HFF-Myc (cell line): Measurements from ENCODE around the gene TMEM229A.
"Not testable (repeated sequence)": the region's sequence is repeated elsewhere in the genome, so short reads cannot be mapped to it uniquely, and the experiment has no call there.

Experiments used
- DNase-seq: peaks from one replicate; pipeline ENCODE4 v3.0.0-alpha.2; 2011; ENCODE audit warnings: low read depth; ENCODE audit errors: extremely low read depth
- H3K4me3 ChIP-seq: replicated peaks from 2 replicates; pipeline ENCODE4 v1.5.1; 2011; ENCODE audit warnings: low read depth, mild to moderate bottlenecking, control low read depth, low read length
- TF ChIP-seq, protein P1 (sequence below): IDR thresholded peaks from 2 replicates; pipeline ENCODE4 v1.5.1; 2012; ENCODE audit warnings: mild to moderate bottlenecking, low read depth, low read length, control low read depth; ENCODE audit errors: missing control alignments

The TMEM229A gene

GRCh38 chr7:124022551-124022950 lies 10.3 kb downstream of the TMEM229A start:
- H3K4me3 ChIP-seq: no peak overlapping the region
- TF ChIP-seq, protein P1, sequence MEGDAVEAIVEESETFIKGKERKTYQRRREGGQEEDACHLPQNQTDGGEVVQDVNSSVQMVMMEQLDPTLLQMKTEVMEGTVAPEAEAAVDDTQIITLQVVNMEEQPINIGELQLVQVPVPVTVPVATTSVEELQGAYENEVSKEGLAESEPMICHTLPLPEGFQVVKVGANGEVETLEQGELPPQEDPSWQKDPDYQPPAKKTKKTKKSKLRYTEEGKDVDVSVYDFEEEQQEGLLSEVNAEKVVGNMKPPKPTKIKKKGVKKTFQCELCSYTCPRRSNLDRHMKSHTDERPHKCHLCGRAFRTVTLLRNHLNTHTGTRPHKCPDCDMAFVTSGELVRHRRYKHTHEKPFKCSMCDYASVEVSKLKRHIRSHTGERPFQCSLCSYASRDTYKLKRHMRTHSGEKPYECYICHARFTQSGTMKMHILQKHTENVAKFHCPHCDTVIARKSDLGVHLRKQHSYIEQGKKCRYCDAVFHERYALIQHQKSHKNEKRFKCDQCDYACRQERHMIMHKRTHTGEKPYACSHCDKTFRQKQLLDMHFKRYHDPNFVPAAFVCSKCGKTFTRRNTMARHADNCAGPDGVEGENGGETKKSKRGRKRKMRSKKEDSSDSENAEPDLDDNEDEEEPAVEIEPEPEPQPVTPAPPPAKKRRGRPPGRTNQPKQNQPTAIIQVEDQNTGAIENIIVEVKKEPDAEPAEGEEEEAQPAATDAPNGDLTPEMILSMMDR: no peak
- DNase-seq: no peak

DNA sequence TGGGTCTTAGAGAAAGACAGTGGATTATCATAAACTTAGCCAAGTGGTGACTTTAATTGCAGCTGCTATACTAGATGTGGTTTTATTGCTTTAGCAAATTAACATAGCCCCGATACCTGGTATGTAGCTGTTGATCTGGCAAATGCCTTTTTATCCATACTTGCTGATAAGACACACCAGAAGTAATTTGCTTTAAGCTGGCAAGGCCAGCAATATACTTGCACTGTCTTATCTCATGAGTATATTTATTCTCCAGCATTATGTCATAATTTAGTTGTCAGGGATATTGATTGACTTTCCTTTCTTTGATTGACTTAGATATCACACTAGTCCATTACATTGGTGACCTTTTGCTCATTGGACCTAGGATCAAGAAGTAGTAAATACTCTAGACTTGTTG lies 12.8 kb downstream of the TMEM229A start:
- DNase-seq: no peak
- TF ChIP-seq, protein P1: no peak

GRCh38 chr7:124013306-124013705 lies 19.6 kb downstream of the TMEM229A start:
- TF ChIP-seq, protein P1: no peak

More for the DNA sequence above, 12.8 kb downstream of the TMEM229A start:
- H3K4me3 ChIP-seq: no peak overlapping the region

GRCh38 chr7:124012864-124013263 lies 20.0 kb downstream of the TMEM229A start:
- DNase-seq: no peak
- no peak overlapping the region for H3K4me3 ChIP-seq
- TF ChIP-seq, protein P1: no peak

More at GRCh38 chr7:124013306-124013705, 19.6 kb downstream of the TMEM229A start:
- no peak overlapping the region for H3K4me3 ChIP-seq
- no peak for DNase-seq

DNA sequence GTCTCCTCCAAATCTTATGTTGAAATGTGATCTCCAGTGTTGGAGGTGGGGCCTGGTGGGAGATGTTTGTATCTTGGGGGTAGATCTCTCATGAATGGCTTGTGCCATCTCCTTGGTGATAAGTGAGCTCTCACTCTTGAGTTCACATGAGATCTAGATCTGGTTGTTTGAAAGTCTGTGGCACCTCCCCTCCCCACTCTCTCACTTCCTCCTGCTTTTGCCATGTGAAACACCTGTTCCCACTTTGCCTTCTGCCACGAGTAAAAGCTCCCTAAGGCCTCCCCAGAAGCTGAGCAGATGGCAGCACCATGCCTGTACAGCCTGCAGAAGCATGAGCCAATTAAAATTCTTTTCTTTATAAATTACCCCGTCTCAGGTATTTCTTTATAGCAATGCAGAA lies 23.5 kb downstream of the TMEM229A start:
- DNase-seq: no peak
- TF ChIP-seq, protein P1: no peak
- no peak overlapping the region for H3K4me3 ChIP-seq

DNA sequence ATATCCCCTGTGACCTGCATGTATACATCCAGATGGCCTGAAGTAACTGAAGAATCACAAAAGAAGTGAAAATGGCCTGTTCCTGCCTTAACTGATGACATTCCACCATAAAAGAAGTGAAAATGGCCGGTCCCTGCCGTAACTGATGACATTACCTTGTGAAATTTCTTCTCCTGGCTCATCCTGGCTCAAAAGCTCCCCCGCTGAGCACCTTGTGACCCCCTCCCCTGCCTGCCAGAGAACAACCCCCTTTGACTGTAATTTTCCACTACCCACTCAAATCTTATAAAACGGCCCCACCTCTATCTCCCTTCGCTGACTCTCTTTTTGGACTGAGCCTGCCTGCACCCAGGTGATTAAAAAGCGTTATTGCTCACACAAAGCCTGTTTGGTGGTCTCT lies 24.6 kb downstream of the TMEM229A start:
- not testable (repeated sequence) for H3K4me3 ChIP-seq, DNase-seq

DNA sequence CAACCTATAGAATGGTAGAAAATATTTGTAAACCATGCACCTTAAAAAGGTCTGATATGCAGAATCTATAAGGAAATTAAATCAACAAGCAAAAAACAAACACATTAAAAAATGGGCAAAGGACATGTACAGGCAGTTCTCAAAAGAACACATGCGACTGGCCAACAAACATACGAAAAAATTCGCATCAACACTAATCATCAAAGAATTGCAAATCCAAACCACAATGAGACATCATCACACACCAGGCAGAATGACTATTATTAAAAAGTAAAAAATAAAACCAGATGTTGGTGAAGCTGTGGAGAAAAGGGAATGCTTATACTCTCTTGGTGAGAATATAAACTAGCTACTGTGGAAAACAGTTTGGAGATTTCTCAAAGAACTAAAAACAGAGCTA lies 33.2 kb downstream of the TMEM229A start:
- no peak overlapping the region for H3K4me3 ChIP-seq
- DNase-seq: no peak
- TF ChIP-seq, protein P1: no peak
